Loucy (cell line): ENCODE results near the gene ZSCAN16.

ENCODE experiments used
- H2AFZ ChIP-seq: fragments of 200-600 bp; sonication (generic); 2 replicates; pipeline ENCODE4 v1.6.0; 2016; ENCODE audit warnings: antibody characterized with exemption, mild to moderate bottlenecking, low read length, moderate library complexity
- H3F3A ChIP-seq: fragments of 200-600 bp; 2 replicates; pipeline ENCODE4 v1.6.0; 2016; ENCODE audit warnings: antibody characterized with exemption, low read depth, mild to moderate bottlenecking
- H3K27me3 ChIP-seq: fragments of 200-600 bp; sonication (generic); 2 replicates; pipeline ENCODE4 v1.6.1; 2014; ENCODE audit warnings: low read length, mild to moderate bottlenecking; ENCODE audit not compliant: insufficient read depth, poor library complexity, severe bottlenecking
- H3K36me3 ChIP-seq: fragments of 200-600 bp; sonication (generic); 2 replicates; pipeline ENCODE4 v1.6.1; 2016; ENCODE audit warnings: low read length; ENCODE audit not compliant: insufficient read depth
- H3K4me1 ChIP-seq: fragments of 200-600 bp; sonication (generic); 2 replicates; pipeline ENCODE4 v1.5.1; 2014; ENCODE audit warnings: low read length, mild to moderate bottlenecking; ENCODE audit not compliant: insufficient read depth, poor library complexity, severe bottlenecking
- H3K4me2 ChIP-seq: fragments of 200-600 bp; sonication (generic); 2 replicates; pipeline ENCODE4 v1.6.0; 2014; ENCODE audit warnings: antibody characterized with exemption, low read length, low read depth, mild to moderate bottlenecking; ENCODE audit not compliant: poor library complexity, severe bottlenecking
- H3K4me3 ChIP-seq: fragments of 200-600 bp; sonication (generic); 2 replicates; pipeline ENCODE4 v1.5.1; 2014; ENCODE audit warnings: low read length, mild to moderate bottlenecking, mixed read lengths; ENCODE audit not compliant: poor library complexity, severe bottlenecking
- H3K79me2 ChIP-seq: fragments of 200-600 bp; sonication (generic); 2 replicates; pipeline ENCODE4 v1.6.1; 2014; ENCODE audit warnings: low read length; ENCODE audit not compliant: insufficient read depth
- H3K9ac ChIP-seq: fragments of 200-600 bp; sonication (generic); 2 replicates; pipeline ENCODE4 v1.6.0; 2014; ENCODE audit warnings: mild to moderate bottlenecking, low read depth, low read length, moderate library complexity; ENCODE audit not compliant: poor library complexity, severe bottlenecking
- H3K9me2 ChIP-seq: fragments of 200-600 bp; sonication (generic); replicated peaks from 2 replicates; pipeline ENCODE4 v1.6.1; 2016; ENCODE audit warnings: low read depth, low read length, mixed read lengths
- H3K9me3 ChIP-seq: fragments of 200-600 bp; sonication (generic); 2 replicates; pipeline ENCODE4 v1.6.1; 2014; ENCODE audit warnings: mild to moderate bottlenecking, antibody characterized with exemption, low read length, low read depth; ENCODE audit not compliant: insufficient read depth
- H4K20me1 ChIP-seq: fragments of 200-600 bp; sonication (generic); 2 replicates; pipeline ENCODE4 v1.6.0; 2014; ENCODE audit warnings: antibody characterized with exemption, low read length, mild to moderate bottlenecking; ENCODE audit not compliant: insufficient read depth, poor library complexity, severe bottlenecking
- EZH2phosphoT487 ChIP-seq: fragments of 200-600 bp; IDR thresholded peaks from 2 replicates; pipeline ENCODE4 v1.6.1; 2018; ENCODE audit warnings: antibody characterized with exemption, mild to moderate bottlenecking, moderate library complexity, borderline replicate concordance
- TF ChIP-seq, protein P1 (sequence below): fragments of 200-600 bp; sonication (generic); conservative IDR thresholded peaks from 2 replicates; pipeline ENCODE4 v1.5.1; 2014; ENCODE audit warnings: mild to moderate bottlenecking, antibody characterized with exemption, low read length

Gene ZSCAN16

DNA sequence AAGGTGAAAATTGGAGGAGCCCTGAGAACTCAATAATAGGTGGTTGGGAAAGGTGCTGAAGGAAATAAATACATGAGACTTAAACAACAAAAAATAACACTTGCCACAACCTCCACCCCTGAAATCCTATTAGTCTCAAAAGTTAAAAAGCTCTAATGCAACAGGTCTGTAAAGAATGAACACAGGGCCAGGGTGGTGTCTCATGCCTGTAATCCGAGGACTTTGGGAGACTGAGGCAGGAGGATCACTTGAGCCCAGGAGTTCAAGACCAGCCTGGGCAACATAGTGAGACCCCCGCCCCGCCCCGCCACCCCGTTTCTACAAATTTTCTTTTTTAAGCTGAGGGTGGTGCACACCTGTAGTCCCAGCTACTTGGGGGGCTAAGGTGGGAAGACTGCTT is 16.2 kb downstream of the ZSCAN16 start:
- Histone ChIP-seq H3K9ac (no peak overlapping the region), H3K9me2 (no peaks in the 10 kb centered on the region), H3K27me3 (no peaks in the 10 kb centered on the region), H3K9me3 (no peaks in the 10 kb centered on the region), H3K4me3 (no peak overlapping the region), H4K20me1 (peaks cover 26% of the 10 kb centered on the region), H3F3A (no peaks in the 10 kb centered on the region), H3K36me3 (no peaks in the 10 kb centered on the region), H3K4me1 (peaks cover 44% of the 10 kb centered on the region), H3K79me2 (peaks cover 64% of the 10 kb centered on the region), H2AFZ (0 out of 2 replicates have a peak overlapping the region, but pooled peaks have one; percentile 5), H3K4me2 (peak overlapping the region; percentile 93)
- TF ChIP-seq, protein P1, sequence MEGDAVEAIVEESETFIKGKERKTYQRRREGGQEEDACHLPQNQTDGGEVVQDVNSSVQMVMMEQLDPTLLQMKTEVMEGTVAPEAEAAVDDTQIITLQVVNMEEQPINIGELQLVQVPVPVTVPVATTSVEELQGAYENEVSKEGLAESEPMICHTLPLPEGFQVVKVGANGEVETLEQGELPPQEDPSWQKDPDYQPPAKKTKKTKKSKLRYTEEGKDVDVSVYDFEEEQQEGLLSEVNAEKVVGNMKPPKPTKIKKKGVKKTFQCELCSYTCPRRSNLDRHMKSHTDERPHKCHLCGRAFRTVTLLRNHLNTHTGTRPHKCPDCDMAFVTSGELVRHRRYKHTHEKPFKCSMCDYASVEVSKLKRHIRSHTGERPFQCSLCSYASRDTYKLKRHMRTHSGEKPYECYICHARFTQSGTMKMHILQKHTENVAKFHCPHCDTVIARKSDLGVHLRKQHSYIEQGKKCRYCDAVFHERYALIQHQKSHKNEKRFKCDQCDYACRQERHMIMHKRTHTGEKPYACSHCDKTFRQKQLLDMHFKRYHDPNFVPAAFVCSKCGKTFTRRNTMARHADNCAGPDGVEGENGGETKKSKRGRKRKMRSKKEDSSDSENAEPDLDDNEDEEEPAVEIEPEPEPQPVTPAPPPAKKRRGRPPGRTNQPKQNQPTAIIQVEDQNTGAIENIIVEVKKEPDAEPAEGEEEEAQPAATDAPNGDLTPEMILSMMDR: no peak
- TF ChIP-seq EZH2phosphoT487: no peak

DNA sequence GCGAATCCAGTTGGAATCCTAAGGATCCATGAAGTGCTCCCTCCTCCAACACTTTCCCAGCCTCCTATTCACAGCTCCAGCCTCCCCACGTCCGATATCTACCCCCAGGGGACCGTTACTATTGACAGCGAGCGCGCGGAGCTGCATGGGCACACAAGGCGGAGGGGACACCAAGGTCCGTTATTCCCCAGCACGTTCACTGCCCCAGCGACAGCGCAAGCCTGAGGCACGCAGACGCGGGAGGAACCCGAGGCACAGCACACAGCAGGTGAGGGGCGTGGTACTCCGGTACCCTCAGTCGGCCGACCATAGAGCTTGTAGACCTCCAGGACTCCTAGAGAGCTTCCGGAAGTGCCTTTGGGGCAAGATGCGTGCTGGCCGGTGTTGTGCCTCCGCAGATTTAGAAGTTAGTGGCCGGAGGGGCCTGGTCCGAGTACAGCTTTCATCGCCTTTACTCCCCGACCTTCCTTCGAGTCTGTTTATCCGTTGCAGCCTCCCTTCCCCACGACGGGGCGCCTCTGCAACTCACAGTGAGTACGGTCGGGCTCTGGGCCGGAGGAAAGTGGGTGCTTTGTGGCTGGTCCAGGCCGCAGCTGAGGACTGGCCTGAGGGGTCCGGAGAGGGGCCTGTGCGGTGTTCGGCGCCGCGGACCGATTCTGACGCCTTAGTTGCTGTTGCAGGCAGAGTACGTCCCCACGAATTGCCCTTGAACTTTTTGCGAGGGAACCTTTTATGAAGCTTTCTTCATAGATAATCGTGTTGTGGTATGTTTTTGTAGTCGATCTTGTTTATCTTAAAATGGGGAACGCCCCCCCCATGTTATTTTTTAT is 17.3 kb downstream of the ZSCAN16 start, which contains the start of gene ZKSCAN8:
TSS of gene ZKSCAN8 (plus strand) at position 384 of the 830 bp plus-strand sequence. CDS start 6,525 bp downstream, outside the sequence.
- no peaks in the 10 kb centered on the region for H3K9me2 ChIP-seq
- H3K4me1 ChIP-seq: peaks cover 53% of the 10 kb centered on the region
- H3K9ac ChIP-seq: peak within 1 kb of the TSS; percentile 94
- H2AFZ ChIP-seq: peak within 1 kb of the TSS; percentile 95
- H3K4me2 ChIP-seq: peak within 1 kb of the TSS; percentile 93
- peak within 1 kb of the TSS; percentile 97 for H3K4me3 ChIP-seq
- H3K27me3 ChIP-seq: no peaks in the 10 kb centered on the region
- peaks cover 32% of the 10 kb centered on the region for H4K20me1 ChIP-seq
- no peaks in the 10 kb centered on the region for H3K9me3 ChIP-seq
- H3K36me3 ChIP-seq: no peaks in the 10 kb centered on the region
- TF ChIP-seq, protein P1: no peak
- TF ChIP-seq EZH2phosphoT487: no peak
- peaks cover 64% of the 10 kb centered on the region for H3K79me2 ChIP-seq
- no peaks in the 10 kb centered on the region for H3F3A ChIP-seq

DNA sequence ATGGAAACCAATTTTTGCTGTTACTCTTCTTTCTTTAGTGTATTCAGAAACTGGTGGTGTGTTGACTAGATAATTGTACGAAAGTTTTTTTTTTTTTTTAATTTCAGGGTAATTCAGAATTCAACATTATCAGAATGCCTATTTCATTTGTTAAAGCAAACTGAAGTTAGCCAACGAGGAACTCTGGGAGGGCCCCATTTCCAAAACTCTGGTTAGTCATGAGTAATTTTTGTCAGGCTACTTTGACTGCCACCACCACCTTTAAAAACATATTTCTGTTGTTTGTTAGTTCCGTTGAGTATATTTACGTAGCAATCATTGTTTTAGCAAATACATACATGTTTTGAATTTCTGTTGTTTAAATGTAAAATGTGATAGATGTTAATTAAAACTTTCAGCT is 18.0 kb downstream of the ZSCAN16 start:
- Histone ChIP-seq H3K27me3 (no peaks in the 10 kb centered on the region), H3K4me3 (peak overlapping the region; percentile 97), H3K9me2 (no peaks in the 10 kb centered on the region), H3K9ac (peak overlapping the region; percentile 94), H3K4me2 (peak overlapping the region; percentile 93), H3K9me3 (no peaks in the 10 kb centered on the region), H3K36me3 (no peaks in the 10 kb centered on the region), H2AFZ (peak overlapping the region; percentile 95; the same call in 1 of the 2 replicates), H3K4me1 (peaks cover 50% of the 10 kb centered on the region), H4K20me1 (peaks cover 38% of the 10 kb centered on the region), H3F3A (no peaks in the 10 kb centered on the region), H3K79me2 (peaks cover 64% of the 10 kb centered on the region)
- TF ChIP-seq, protein P1: no peak
- no peak for TF ChIP-seq EZH2phosphoT487
